SH-SY5Y (cell line): Measurements from ENCODE around the gene KRTAP12-4.
"Not testable (repeated sequence)": the region's sequence is repeated elsewhere in the genome, so short reads cannot be mapped to it uniquely, and the experiment has no call there.

Experiments used
- GATA2 ChIP-seq: IDR thresholded peaks from 2 replicates; pipeline ENCODE4 v1.6.1; 2011; ENCODE audit warnings: mild to moderate bottlenecking, low read depth, low read length
- GATA3 ChIP-seq: IDR thresholded peaks from 2 replicates; pipeline ENCODE4 v1.6.1; 2011; ENCODE audit warnings: low read depth, mild to moderate bottlenecking, low read length, moderate library complexity

The KRTAP12-4 gene

GRCh38 chr21:44650265-44650972, 4.0 kb downstream of the KRTAP12-4 start:
- TF ChIP-seq GATA2, result no peak
- TF ChIP-seq GATA3, result no peak

DNA sequence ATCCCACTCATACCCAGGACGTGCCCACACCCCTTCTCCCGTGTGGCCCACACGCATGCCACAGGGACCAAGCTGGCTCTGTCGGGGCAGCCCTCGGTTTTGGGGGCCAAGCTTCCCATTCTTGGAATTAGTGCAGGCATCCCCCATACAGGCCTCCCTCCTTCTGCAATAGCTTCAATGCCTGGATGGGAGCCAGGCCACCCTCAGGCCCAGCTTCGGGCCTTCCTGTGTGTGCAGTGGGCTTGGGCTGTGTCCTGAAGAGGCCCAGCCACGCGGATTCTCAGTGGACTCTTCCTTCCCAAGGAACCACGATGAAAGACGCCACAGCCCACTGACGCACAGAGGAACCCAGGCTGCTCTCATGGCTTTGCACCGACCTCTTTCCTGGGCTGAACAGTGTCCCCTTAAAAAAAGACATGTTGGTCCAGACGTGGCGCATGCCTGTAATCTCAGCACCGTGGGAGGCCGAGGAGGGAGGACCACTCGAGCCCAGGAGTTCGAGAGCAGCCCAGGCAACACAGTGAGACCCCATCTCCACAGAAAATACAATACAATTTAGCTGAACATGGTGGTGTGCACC, 4.8 kb downstream of the KRTAP12-4 start:
- TF ChIP-seq GATA2, result no peak
- TF ChIP-seq GATA3, result no peak

DNA sequence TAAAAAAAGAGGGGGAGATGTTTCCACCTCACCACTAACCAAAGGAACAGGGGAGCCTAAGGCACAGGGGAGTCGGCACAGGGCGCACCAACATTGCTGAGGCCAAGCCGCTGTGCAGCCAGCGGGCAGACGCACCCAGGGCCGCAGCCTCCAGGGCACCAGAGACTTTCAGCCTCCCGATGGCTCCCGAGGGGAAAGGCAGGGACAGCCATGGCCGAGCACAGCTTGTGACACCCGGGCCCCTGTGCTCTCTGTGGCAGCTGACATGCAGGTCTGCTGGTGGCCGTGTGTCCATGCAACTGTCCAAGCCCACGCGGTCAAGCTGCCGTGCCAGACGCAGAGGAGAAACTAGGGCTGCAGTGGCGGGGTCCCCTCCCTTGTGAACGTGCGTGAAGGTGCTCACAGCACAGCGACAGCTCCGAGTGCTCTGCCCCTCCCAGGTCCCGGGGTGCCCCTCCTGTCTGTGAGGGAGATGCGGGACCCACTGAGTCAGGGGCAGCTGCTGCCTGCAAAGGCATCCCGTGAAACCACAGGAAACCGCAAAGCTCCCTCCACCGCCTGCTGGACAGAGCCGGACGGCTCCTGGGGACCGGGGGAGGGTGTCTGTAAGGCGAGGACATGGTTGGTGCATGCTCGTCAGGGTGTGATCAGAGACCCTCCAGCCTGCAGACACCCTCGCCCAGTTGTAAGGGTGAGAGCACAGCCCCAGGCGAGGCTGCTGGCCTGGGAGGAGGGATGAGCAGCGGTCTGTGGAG, 5.7 kb downstream of the KRTAP12-4 start:
- TF ChIP-seq GATA2 (no peak), GATA3 (no peak)

DNA sequence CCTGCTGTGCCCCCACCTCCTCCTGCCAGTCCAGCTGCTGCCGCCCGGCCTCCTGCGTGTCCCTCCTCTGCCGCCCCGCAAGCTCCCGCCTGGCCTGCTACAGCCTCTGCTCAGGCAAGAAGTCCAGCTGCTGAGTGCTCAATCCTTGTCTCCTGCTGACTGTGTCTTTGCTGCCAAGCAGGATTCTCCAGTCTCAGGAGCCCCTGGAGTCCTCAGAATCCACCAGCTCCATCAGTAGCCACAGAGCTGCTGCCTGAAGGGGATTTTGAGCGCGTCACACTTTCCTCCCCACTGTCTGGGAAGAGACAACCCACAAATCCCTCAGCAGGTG, 7.3 kb downstream of the KRTAP12-4 start:
- no peak for TF ChIP-seq GATA3
- no peak for TF ChIP-seq GATA2

GRCh38 chr21:44646366-44647221, 7.9 kb downstream of the KRTAP12-4 start, which contains the start of gene KRTAP10-11:
KRTAP10-11 (plus strand) TSS chr21:44646414; CDS start chr21:44646459, 45 bp downstream.
- TF ChIP-seq GATA3, GATA2: not testable (repeated sequence)

GRCh38 chr21:44644878-44645277, 9.6 kb downstream of the KRTAP12-4 start:
- TF ChIP-seq GATA2, result no peak
- TF ChIP-seq GATA3, result no peak

DNA sequence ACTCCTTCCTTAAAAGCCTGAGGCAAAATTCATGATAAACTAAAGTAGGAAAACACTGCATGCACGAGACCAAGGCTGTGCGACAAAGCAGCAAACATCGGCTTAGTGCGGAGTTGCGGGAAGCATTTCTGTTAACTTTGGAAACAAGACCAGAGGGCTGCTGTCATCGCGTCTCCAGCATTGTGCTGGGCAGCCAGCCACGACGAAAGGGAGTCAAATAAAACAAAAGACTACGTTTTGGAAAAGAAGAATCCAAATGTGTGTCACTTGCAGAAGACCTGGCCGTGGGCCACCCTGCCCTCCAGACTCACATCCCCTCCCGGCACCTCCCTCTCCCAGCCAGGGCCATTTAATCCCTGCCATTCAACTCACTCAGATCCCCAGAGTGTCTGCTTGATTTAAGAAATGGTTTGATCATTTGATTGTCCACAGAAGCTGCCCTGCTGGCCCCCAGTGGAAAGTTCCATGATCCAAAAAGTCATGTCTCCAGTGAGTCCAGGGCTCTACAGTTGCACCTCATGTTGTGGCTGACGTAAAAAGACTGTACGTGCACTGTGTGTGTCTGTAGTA, 10.6 kb downstream of the KRTAP12-4 start:
- TF ChIP-seq GATA2, result no peak
- no peak for TF ChIP-seq GATA3

DNA sequence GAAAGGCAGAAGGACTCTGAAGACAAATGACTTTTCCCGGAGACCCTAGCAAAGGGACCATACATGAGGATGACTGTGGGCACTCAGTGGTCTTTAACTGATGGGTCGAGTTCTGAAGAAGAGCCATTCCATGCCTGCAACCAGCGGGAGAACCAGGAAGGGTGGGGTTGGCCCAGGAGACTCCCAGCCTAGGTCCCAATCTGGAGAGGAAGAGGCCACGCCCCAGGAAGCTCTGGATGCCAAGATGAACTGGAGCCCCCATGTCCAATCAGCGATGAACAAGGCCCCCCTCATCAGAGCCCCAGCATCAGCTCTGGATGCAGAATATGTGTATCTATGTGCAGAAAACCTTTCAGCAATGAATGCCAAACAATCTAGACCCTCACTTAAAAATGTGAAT, 13.7 kb downstream of the KRTAP12-4 start:
- TF ChIP-seq GATA3, result no peak
- no peak for TF ChIP-seq GATA2

GRCh38 chr21:44639331-44639655, 15.2 kb downstream of the KRTAP12-4 start:
- TF ChIP-seq GATA3 (no peak), GATA2 (no peak)

DNA sequence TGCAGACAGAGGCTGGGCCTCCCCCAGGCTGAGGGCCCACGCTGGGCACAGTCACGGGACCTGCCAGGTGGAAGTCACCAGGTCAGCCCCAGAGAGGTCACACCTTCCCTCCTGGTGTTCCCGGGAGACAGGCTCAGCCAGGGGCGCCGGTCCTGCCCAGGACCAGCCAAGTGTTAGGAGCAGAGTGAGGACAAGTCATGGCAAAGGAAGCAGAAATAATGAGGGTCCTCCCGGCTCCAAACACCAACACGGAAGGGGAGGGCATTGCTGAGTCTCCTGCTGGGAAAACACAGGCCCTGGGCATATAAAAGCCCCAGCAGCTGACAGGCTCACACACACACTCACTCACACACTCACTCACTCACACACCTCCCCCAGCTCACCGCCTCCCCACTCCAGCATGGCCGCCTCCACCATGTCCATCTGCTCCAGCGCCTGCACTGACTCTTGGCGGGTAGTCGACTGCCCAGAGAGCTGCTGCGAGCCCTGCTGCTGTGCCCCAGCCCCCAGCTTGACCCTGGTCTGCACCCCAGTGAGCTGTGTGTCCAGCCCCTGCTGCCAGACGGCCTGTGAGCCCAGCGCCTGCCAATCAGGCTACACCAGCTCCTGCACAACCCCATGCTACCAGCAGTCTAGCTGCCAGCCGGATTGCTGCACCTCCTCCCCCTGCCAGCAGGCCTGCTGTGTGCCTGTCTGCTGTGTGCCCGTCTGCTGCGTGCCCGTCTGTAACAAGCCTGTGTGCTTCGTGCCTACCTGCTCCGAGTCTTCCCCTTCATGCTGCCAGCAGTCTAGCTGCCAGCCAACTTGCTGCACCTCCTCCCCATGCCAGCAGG, 17.2 kb downstream of the KRTAP12-4 start, which contains the start of gene KRTAP10-10:
Gene KRTAP10-10 (plus strand): TSS at position 339 of the 833 bp plus-strand sequence. CDS start 62 bp downstream, at position 401.
- TF ChIP-seq GATA2 (no peak), GATA3 (no peak)

DNA sequence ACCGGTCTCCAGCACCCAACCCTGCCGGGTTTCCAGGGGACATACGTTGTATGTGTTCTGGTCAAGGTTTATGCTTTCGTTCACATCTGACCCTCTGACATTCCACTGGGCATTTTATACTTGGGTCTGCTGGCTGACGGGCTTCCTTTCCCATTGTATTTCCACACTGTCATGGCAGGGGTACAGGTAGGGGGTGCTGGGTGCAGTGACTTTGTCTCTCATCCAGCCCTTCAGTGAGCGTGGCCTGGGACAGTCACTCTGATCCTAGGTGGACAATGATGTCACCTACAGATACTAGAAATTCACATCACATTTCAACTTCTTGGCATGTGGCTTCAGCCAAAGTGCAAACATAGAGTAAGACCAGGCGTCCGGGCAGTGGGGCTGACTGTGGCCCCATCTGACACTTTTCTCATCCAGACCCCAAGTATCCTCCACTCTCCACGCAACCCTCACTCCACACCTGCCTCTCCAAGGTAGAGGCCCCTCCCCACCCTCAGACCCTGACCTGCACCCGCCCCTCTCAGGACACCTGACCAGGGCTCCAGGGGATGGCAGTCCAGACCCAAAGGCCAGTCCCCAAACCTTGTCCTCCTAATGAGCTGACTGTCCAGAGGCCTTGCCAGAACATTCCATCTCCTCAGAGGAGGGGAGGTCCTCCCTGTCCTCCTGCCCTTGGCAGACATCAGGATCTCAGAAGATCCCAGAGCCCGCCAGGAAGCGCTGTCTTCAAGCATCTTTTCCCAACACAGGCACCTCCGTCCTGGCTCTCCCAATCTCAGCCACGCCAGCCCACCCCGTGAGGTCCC, 18.0 kb downstream of the KRTAP12-4 start:
- TF ChIP-seq GATA3 (no peak), GATA2 (no peak)

GRCh38 chr21:44632067-44632466, 22.4 kb downstream of the KRTAP12-4 start:
- no peak for TF ChIP-seq GATA3
- no peak for TF ChIP-seq GATA2
